GM06990 (cell line): ENCODE results near the gene ADRA1B.

Source experiments
- DNase-seq: peaks from one replicate; pipeline ENCODE4 v3.0.0-alpha.2; 2011; ENCODE audit not compliant: insufficient read length; ENCODE audit errors: extremely low read depth
- H3K27me3 ChIP-seq: replicated peaks from 2 replicates; pipeline ENCODE4 v1.6.0; 2011; ENCODE audit warnings: low read length; ENCODE audit not compliant: control insufficient read depth, insufficient read depth
- H3K36me3 ChIP-seq: 2 replicates; pipeline ENCODE4 v1.5.1; 2011; ENCODE audit warnings: low read length; ENCODE audit not compliant: control insufficient read depth, insufficient read depth
- H3K4me3 ChIP-seq: replicated peaks from 2 replicates; pipeline ENCODE4 v1.5.1; 2011; ENCODE audit warnings: low read depth, mild to moderate bottlenecking, control low read depth, low read length
- CTCF ChIP-seq: IDR thresholded peaks from 2 replicates; pipeline ENCODE4 v1.5.1; 2011; ENCODE audit warnings: low read length, control low read depth, mild to moderate bottlenecking, inconsistent platforms; ENCODE audit not compliant: insufficient read depth, poor library complexity, severe bottlenecking

ADRA1B gene

GRCh38 chr5:159953609-159954008 is 37.3 kb downstream of the ADRA1B start:
- Histone ChIP-seq H3K27me3 (no peaks in the 10 kb centered on the region; the same call in 1 of the 2 replicates), H3K36me3 (no peaks in the 10 kb centered on the region), H3K4me3 (no peak overlapping the region)
- no peak for DNase-seq
- TF ChIP-seq CTCF = no peak

GRCh38 chr5:159955056-159955624 is 38.9 kb downstream of the ADRA1B start:
- no peaks in the 10 kb centered on the region; the same call in 1 of the 2 replicates for H3K27me3 ChIP-seq
- no peak for TF ChIP-seq CTCF
- DNase-seq = no peak

GRCh38 chr5:159956074-159956473 is 39.8 kb downstream of the ADRA1B start:
- no peak for TF ChIP-seq CTCF
- Histone ChIP-seq H3K36me3 (no peaks in the 10 kb centered on the region), H3K27me3 (no peaks in the 10 kb centered on the region; the same call in 1 of the 2 replicates), H3K4me3 (no peak overlapping the region)
- no peak for DNase-seq

More at GRCh38 chr5:159955056-159955624, 38.9 kb downstream of the ADRA1B start:
- Histone ChIP-seq H3K36me3 (no peaks in the 10 kb centered on the region), H3K4me3 (no peak overlapping the region)

- Histone ChIP-seq H3K27me3 (peaks cover 3% of the 10 kb centered on the region; the same call in 1 of the 2 replicates), H3K4me3 (no peak overlapping the region), H3K36me3 (no peaks in the 10 kb centered on the region)
- DNase-seq = no peak
- TF ChIP-seq CTCF = no peak
Observed at GRCh38 chr5:159961176-159962160, 45.2 kb downstream of the ADRA1B start.

GRCh38 chr5:159962214-159962613 is 45.9 kb downstream of the ADRA1B start:
- Histone ChIP-seq H3K27me3 (peaks cover 4% of the 10 kb centered on the region; the same call in 1 of the 2 replicates), H3K36me3 (no peaks in the 10 kb centered on the region), H3K4me3 (no peak overlapping the region)
- no peak for TF ChIP-seq CTCF
- no peak for DNase-seq
